GM12872 (cell line): Measurements from ENCODE around the gene UBQLN2.

ENCODE experiments used
- CTCF ChIP-seq: IDR thresholded peaks from 3 replicates; pipeline ENCODE4 v1.5.1; 2011; ENCODE audit warnings: low read depth, mild to moderate bottlenecking, low read length, moderate library complexity; ENCODE audit not compliant: insufficient read depth

Gene UBQLN2

GRCh38 chrX:56600987-56601386 is 37.6 kb downstream of the UBQLN2 start:
- no peak for TF ChIP-seq CTCF

- TF ChIP-seq CTCF: no peak
These were observed 51.9 kb downstream of the UBQLN2 start for GRCh38 chrX:56615282-56615681.
